IMR-90 (cell line): ENCODE measurements around the gene HYAL3. TPM values are rescaled to one million over a fixed set of nuclear protein-coding genes. Genes with fewer than 3 reads are reported as not detected.
A peak's percentile ranks its signal among the peaks of the same experiment; 100 is the strongest.

ENCODE experiments used
- ATAC-seq: fragments of 200-7000 bp; cut with Tn5 transposase; 2 replicates; pipeline ENCODE4 v1.9.1; 2020; ENCODE audit warnings: low read depth, mild to moderate bottlenecking, moderate library complexity
- BruUV-seq: library from RNA; stranded (reverse); fragments of 400-500 nt; replicated peaks from 2 replicates; lab custom pipeline; 2021; lab: Mats Ljungman, UMichigan
- CTCF ChIA-PET: fragments of 300-600 bp; formaldehyde crosslinking; extraction: SDS; loops from one replicate; lab custom pipeline; 2021; ENCODE audit warnings: antibody characterized with exemption; lab: Yijun Ruan, JAX
- POLR2A ChIA-PET: fragments of 300-600 bp; sonication (Branson Sonifier 250); formaldehyde crosslinking; loops from one replicate; lab custom pipeline; 2022; ENCODE audit warnings: antibody characterized with exemption; ENCODE audit not compliant: unreplicated experiment; lab: Charles Lee
- DNase-seq: peaks from one replicate; pipeline ENCODE4 v3.0.0; 2013
- H2AFZ ChIP-seq: replicated peaks from 2 replicates; pipeline ENCODE3; 2013; ENCODE audit warnings: low read length, mild to moderate bottlenecking; ENCODE audit not compliant: poor library complexity
- H2AK5ac ChIP-seq: 2 replicates; pipeline ENCODE4 v1.6.1; 2013; ENCODE audit warnings: low read depth, low read length, inconsistent platforms
- H2AK9ac ChIP-seq: replicated peaks from 2 replicates; pipeline ENCODE3; 2013; ENCODE audit warnings: mild to moderate bottlenecking, low read depth, low read length, moderate library complexity; ENCODE audit not compliant: poor library complexity
- H2BK120ac ChIP-seq: 2 replicates; pipeline ENCODE4 v1.6.1; 2013; ENCODE audit warnings: low read depth, low read length, inconsistent platforms
- H2BK15ac ChIP-seq: 3 replicates; pipeline ENCODE4 v1.6.1; 2013; ENCODE audit warnings: low read depth, low read length, inconsistent platforms
- H2BK20ac ChIP-seq: 2 replicates; pipeline ENCODE4 v1.6.1; 2013; ENCODE audit warnings: low read depth, mild to moderate bottlenecking, inconsistent platforms, low read length, moderate library complexity
- H2BK5ac ChIP-seq: 2 replicates; pipeline ENCODE4 v1.6.1; 2013; ENCODE audit warnings: mild to moderate bottlenecking, low read depth, low read length, inconsistent platforms; ENCODE audit not compliant: poor library complexity, severe bottlenecking
- H3K14ac ChIP-seq: replicated peaks from 2 replicates; pipeline ENCODE4 v1.6.1; 2013; ENCODE audit warnings: low read depth, low read length, inconsistent platforms
- H3K18ac ChIP-seq: 2 replicates; pipeline ENCODE4 v1.6.1; 2013; ENCODE audit warnings: low read depth, low read length, control low read depth
- H3K23ac ChIP-seq: 2 replicates; pipeline ENCODE4 v1.6.1; 2013; ENCODE audit warnings: low read depth, low read length, inconsistent platforms
- H3K27ac ChIP-seq: 2 replicates; pipeline ENCODE4 v1.5.1; 2013; ENCODE audit warnings: mild to moderate bottlenecking, control low read depth, low read length; ENCODE audit not compliant: insufficient read depth
- H3K27me3 ChIP-seq: 2 replicates; pipeline ENCODE4 v1.6.1; 2013; ENCODE audit warnings: low read length; ENCODE audit not compliant: control insufficient read depth, insufficient read depth
- H3K36me3 ChIP-seq: 2 replicates; pipeline ENCODE4 v1.6.1; 2013; ENCODE audit warnings: low read length, mixed read lengths; ENCODE audit not compliant: control insufficient read depth, insufficient read depth
- H3K4ac ChIP-seq: 2 replicates; pipeline ENCODE4 v1.6.1; 2013; ENCODE audit warnings: low read depth, low read length, inconsistent platforms
- H3K4me1 ChIP-seq: 2 replicates; pipeline ENCODE4 v1.6.1; 2013; ENCODE audit warnings: low read length, mixed read lengths; ENCODE audit not compliant: control insufficient read depth, insufficient read depth
- H3K4me2 ChIP-seq: 2 replicates; pipeline ENCODE4 v1.6.1; 2013; ENCODE audit warnings: low read depth, mild to moderate bottlenecking, control low read depth, low read length, moderate library complexity
- H3K4me3 ChIP-seq: 2 replicates; pipeline ENCODE4 v1.5.1; 2013; ENCODE audit warnings: low read depth, mild to moderate bottlenecking, control low read depth, low read length, moderate library complexity; ENCODE audit not compliant: insufficient read depth
- H3K56ac ChIP-seq: 2 replicates; pipeline ENCODE4 v1.6.1; 2013; ENCODE audit warnings: low read length, inconsistent platforms; ENCODE audit not compliant: insufficient read depth; ENCODE audit errors: extremely low read depth
- H3K79me1 ChIP-seq, 2 experiments: 2 replicates each; pipeline ENCODE4 v1.6.1; 2013; ENCODE audit warnings: low read length in 2 of 2, inconsistent platforms in 1 of 2, low read depth in 1 of 2
- H3K9ac ChIP-seq: 2 replicates; pipeline ENCODE4 v1.6.1; 2013; ENCODE audit warnings: low read depth, low read length, control low read depth
- H3K9me1 ChIP-seq: 2 replicates; pipeline ENCODE4 v1.6.1; 2013; ENCODE audit warnings: low read length, inconsistent platforms; ENCODE audit not compliant: insufficient read depth
- H3K9me3 ChIP-seq: 2 replicates; pipeline ENCODE4 v1.6.1; 2013; ENCODE audit warnings: low read length; ENCODE audit not compliant: control insufficient read depth, insufficient read depth
- H4K20me1 ChIP-seq: 2 replicates; pipeline ENCODE4 v1.6.1; 2013; ENCODE audit warnings: low read length, inconsistent platforms; ENCODE audit not compliant: insufficient read depth
- H4K5ac ChIP-seq: 2 replicates; pipeline ENCODE4 v1.6.1; 2013; ENCODE audit warnings: mild to moderate bottlenecking, low read depth, low read length, control low read depth
- H4K8ac ChIP-seq, 2 experiments: 2 replicates each; pipeline ENCODE4 v1.6.1; 2013; ENCODE audit warnings: low read depth in 2 of 2, low read length in 2 of 2, control low read depth in 1 of 2, inconsistent platforms in 1 of 2
- H4K91ac ChIP-seq: 2 replicates; pipeline ENCODE4 v1.6.1; 2013; ENCODE audit warnings: low read depth, low read length, inconsistent platforms; ENCODE audit not compliant: insufficient read depth
- BHLHE40 ChIP-seq: fragments of 150-350 bp; IDR thresholded peaks from 2 replicates; pipeline ENCODE4 v1.6.1; 2016; ENCODE audit warnings: mild to moderate bottlenecking, low read depth, low read length
- CEBPB ChIP-seq: IDR thresholded peaks from 2 replicates; pipeline ENCODE4 v1.6.1; 2012; ENCODE audit warnings: low read depth, low read length, improper control_type of control experiment
- CHD1 ChIP-seq: IDR thresholded peaks from 2 replicates; pipeline ENCODE4 v1.6.1; 2012; ENCODE audit warnings: low read depth, low read length, improper control_type of control experiment
- FOS ChIP-seq: fragments of 150-350 bp; IDR thresholded peaks from 2 replicates; pipeline ENCODE4 v1.6.1; 2016; ENCODE audit warnings: low read depth, low read length
- MAFK ChIP-seq: IDR thresholded peaks from 2 replicates; pipeline ENCODE4 v1.6.1; 2012; ENCODE audit warnings: low read depth, low read length, improper control_type of control experiment
- MAZ ChIP-seq: IDR thresholded peaks from 2 replicates; pipeline ENCODE4 v1.6.1; 2012; ENCODE audit warnings: low read depth, mild to moderate bottlenecking, low read length, improper control_type of control experiment, moderate library complexity, borderline replicate concordance
- NFE2L2 ChIP-seq: fragments of 150-350 bp; IDR thresholded peaks from 2 replicates; pipeline ENCODE4 v1.6.1; 2016; ENCODE audit warnings: low read depth, mild to moderate bottlenecking, low read length
- RAD21 ChIP-seq: IDR thresholded peaks from 2 replicates; pipeline ENCODE4 v1.6.1; 2012; ENCODE audit warnings: low read length, improper control_type of control experiment
- RCOR1 ChIP-seq: IDR thresholded peaks from 2 replicates; pipeline ENCODE4 v1.6.1; 2012; ENCODE audit warnings: mild to moderate bottlenecking, low read length, improper control_type of control experiment; ENCODE audit not compliant: insufficient replicate concordance
- RFX5 ChIP-seq: IDR thresholded peaks from 2 replicates; pipeline ENCODE4 v1.8.0; 2012; ENCODE audit warnings: low read depth, mild to moderate bottlenecking, low read length, moderate library complexity
- WGBS, 2 experiments: methylation state at CpG; one replicate each; pipeline versions ENCODE4 v1.1.5 to v1.1.7; 2013; ENCODE audit warnings: missing lambda C conversion rate in 2 of 2; ENCODE audit not compliant: insufficient read length in 1 of 2; ENCODE audit errors: extremely low coverage in 2 of 2; 5-methylcytosine and 5-hydroxymethylcytosine counted together
- dilution Hi-C: fragments of 300-500 bp; cut with HindIII; formaldehyde crosslinking; loops from one replicate; pipeline ENCODE4 v1.14.3; 2018; ENCODE audit warnings: low sequenced_read_pairs; ENCODE audit not compliant: unreplicated experiment
- in situ Hi-C: fragments of 300-500 bp; cut with MboI; formaldehyde crosslinking; loops from 3 replicates; pipeline ENCODE4 v1.14.3; 2019; ENCODE audit warnings: low sequenced_read_pairs, inconsistent platforms, mixed read lengths
- intact Hi-C: fragments of 100-400 bp; cut with micrococcal nuclease; formaldehyde crosslinking; loops from 2 replicates; pipeline ENCODE4 v1.10.0; 2022
- polyA plus RNA-seq, 3 experiments: library from polyadenylated mRNA; depleted of rRNA; stranded (reverse); fragments of >200 nt; gene quantifications; 2 replicates each; pipeline ENCODE4 v1.2.3, GENCODE V29; 2012; ENCODE audit warnings: low replicate concordance in 1 of 3
- total RNA-seq: library from RNA; depleted of rRNA; stranded (reverse); fragments of >200 nt; gene quantifications from 2 replicates; pipeline ENCODE4 v1.2.3, GENCODE V29; 2012
- TF ChIP-seq, protein P1 (sequence below): fragments of 150-350 bp; IDR thresholded peaks from 2 replicates; pipeline ENCODE4 v1.6.1; 2017; ENCODE audit warnings: mild to moderate bottlenecking, antibody characterized with exemption, low read length, low read depth
- TF ChIP-seq, protein P2 (sequence below): conservative IDR thresholded peaks from 2 replicates; pipeline ENCODE4 v1.5.1; 2012; ENCODE audit warnings: mild to moderate bottlenecking, low read depth, low read length, improper control_type of control experiment
- TF ChIP-seq, protein P3 (sequence below): fragments of 150-350 bp; IDR thresholded peaks from 2 replicates; pipeline ENCODE4 v1.6.1; 2016; ENCODE audit warnings: low read depth, mild to moderate bottlenecking, low read length, moderate library complexity, borderline replicate concordance

The HYAL3 gene
- total and polyA plus RNA-seq, 2 of the 4 experiments (the other 2 are of a cell fraction): 2.7 to 5.7 TPM

DNA sequence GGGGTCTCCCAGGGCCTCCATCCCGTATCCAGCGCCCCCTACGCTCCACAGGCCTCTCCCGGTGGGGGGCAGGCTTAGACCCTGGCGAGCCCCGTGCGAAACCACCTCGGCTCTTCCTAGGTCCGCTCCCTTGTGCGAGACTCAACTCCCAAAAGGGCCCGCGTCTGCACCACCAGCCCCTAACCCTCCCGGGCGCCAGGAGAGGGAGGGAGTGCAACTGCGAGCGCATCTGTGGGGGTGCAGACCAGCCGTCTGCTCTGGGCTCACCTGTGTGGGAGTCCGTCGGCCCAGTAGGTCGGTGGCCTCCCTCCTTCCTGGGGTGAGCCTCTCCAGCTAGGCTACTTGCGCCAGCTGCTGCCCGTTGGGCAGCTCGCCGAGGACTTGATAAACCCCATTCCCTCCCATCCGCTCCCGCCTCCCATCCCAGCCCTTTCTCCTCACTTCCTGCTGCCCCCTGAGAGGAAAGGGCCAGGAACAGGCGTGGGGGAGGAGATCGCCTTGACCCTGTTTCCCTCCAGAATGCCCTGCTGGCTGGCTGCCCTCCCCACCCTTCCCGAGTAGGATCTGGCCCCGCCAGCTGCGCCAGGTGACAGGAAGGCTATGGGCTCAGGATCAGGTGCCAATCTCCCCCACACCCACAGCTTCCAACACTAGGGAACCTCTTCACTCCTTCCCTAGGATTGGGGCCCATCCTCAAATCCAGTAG lies 23.3 kb upstream of the HYAL3 start, which contains the start of gene HYAL2 (continued):
- no peak for TF ChIP-seq CHD1

DNA sequence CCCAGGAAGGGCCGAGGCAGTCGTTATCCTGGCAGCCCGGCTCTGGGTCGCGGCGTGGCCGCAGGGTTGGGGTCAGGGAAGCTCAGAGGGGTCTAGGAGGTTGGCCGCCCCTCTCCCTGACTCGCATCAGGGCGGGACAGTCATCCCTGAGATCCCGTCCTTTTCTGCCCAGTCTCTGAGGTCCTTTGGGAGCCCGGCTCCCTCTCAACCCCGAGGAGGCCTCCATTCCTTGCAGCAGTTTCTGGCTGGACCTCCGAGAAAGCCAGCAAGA lies 22.8 kb upstream of the HYAL3 start:
- BruUV-seq: no TSS peak
- no peak overlapping the region for H3K18ac ChIP-seq
- dilution Hi-C loops: no loop called here
- CTCF ChIA-PET: no interaction called here
- no peaks in the 10 kb centered on the region for H3K27me3 ChIP-seq
- H3K36me3 ChIP-seq: peaks cover 31% of the 10 kb centered on the region
- peak overlapping the region; percentile 53 for H2BK5ac ChIP-seq
- peak overlapping the region; percentile 93 for H2AK9ac ChIP-seq
- peak overlapping the region; percentile 95 for H2AFZ ChIP-seq
- peak overlapping the region; percentile 95 for H4K5ac ChIP-seq
- H3K4me3 ChIP-seq: peak overlapping the region; percentile 58
- 31% methylated on average over 4 of the region's 14 CpGs; no CpG with 5 or more reads in 1 of the 2 experiments for whole genome bisulfite sequencing, 2 experiments
- DNase-seq (no peak), ATAC-seq (no peak)
- H4K20me1 ChIP-seq: peaks cover 8% of the 10 kb centered on the region; the same call in 1 of the 2 replicates
- H3K56ac ChIP-seq: no peak overlapping the region
- peak overlapping the region; percentile 87; the same call in 1 of the 2 replicates for H2AK5ac ChIP-seq
- H3K4me1 ChIP-seq: peaks cover 25% of the 10 kb centered on the region
- intact Hi-C loops: loop anchor here (5.0 kb wide), 1 partner anchor 60 kb away; no protein-coding TSS in a partner anchor
- POLR2A ChIA-PET: no interaction called here
- H4K91ac ChIP-seq: peak overlapping the region; percentile 58; the same call in 1 of the 2 replicates
- no peak overlapping the region for H3K14ac ChIP-seq
- peak overlapping the region; percentile 87 to 96; a peak in 2 of 4 replicates for H4K8ac ChIP-seq
- H3K23ac ChIP-seq: peak overlapping the region; percentile 35; the same call in 1 of the 2 replicates
- no peak overlapping the region for H2BK20ac ChIP-seq
- no peak overlapping the region for H2BK15ac ChIP-seq
- peaks cover 12% of the 10 kb centered on the region for H3K9me1 ChIP-seq
- peaks cover 31 to 57% of the 10 kb centered on the region in 2 experiments for H3K79me1 ChIP-seq
- in situ Hi-C loops: no loop called here
- peak overlapping the region; percentile 98 for H3K27ac ChIP-seq
- H3K4me2 ChIP-seq: peak overlapping the region; percentile 67
- no peaks in the 10 kb centered on the region for H3K9me3 ChIP-seq
- no peak overlapping the region for H2BK120ac ChIP-seq
- peak overlapping the region; percentile 66 for H3K4ac ChIP-seq
- peak overlapping the region; percentile 16 for H3K9ac ChIP-seq
- TF ChIP-seq BHLHE40: no peak
- TF ChIP-seq MAFK: no peak
- TF ChIP-seq CEBPB: no peak
- TF ChIP-seq RAD21: no peak
- TF ChIP-seq RCOR1: no peak
- TF ChIP-seq, protein P1, sequence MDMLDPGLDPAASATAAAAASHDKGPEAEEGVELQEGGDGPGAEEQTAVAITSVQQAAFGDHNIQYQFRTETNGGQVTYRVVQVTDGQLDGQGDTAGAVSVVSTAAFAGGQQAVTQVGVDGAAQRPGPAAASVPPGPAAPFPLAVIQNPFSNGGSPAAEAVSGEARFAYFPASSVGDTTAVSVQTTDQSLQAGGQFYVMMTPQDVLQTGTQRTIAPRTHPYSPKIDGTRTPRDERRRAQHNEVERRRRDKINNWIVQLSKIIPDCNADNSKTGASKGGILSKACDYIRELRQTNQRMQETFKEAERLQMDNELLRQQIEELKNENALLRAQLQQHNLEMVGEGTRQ: no peak
- no peak for TF ChIP-seq RFX5
- TF ChIP-seq, protein P2, sequence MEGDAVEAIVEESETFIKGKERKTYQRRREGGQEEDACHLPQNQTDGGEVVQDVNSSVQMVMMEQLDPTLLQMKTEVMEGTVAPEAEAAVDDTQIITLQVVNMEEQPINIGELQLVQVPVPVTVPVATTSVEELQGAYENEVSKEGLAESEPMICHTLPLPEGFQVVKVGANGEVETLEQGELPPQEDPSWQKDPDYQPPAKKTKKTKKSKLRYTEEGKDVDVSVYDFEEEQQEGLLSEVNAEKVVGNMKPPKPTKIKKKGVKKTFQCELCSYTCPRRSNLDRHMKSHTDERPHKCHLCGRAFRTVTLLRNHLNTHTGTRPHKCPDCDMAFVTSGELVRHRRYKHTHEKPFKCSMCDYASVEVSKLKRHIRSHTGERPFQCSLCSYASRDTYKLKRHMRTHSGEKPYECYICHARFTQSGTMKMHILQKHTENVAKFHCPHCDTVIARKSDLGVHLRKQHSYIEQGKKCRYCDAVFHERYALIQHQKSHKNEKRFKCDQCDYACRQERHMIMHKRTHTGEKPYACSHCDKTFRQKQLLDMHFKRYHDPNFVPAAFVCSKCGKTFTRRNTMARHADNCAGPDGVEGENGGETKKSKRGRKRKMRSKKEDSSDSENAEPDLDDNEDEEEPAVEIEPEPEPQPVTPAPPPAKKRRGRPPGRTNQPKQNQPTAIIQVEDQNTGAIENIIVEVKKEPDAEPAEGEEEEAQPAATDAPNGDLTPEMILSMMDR: no peak
- TF ChIP-seq CHD1: no peak
- TF ChIP-seq, protein P3, sequence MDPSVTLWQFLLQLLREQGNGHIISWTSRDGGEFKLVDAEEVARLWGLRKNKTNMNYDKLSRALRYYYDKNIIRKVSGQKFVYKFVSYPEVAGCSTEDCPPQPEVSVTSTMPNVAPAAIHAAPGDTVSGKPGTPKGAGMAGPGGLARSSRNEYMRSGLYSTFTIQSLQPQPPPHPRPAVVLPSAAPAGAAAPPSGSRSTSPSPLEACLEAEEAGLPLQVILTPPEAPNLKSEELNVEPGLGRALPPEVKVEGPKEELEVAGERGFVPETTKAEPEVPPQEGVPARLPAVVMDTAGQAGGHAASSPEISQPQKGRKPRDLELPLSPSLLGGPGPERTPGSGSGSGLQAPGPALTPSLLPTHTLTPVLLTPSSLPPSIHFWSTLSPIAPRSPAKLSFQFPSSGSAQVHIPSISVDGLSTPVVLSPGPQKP: no peak
- TF ChIP-seq FOS: no peak
- TF ChIP-seq NFE2L2: no peak
- TF ChIP-seq MAZ: no peak
